ENCODE data around the gene SLC13A4. TPM values are rescaled to one million over a fixed set of nuclear protein-coding genes. Genes with fewer than 3 reads are reported as not detected.
"Not testable (repeated sequence)": the region's sequence is repeated elsewhere in the genome, so short reads cannot be mapped to it uniquely, and the experiment has no call there.

Gene SLC13A4
- total and polyA plus RNA-seq, 2 donors from 2014 or later: not detected

DNA sequence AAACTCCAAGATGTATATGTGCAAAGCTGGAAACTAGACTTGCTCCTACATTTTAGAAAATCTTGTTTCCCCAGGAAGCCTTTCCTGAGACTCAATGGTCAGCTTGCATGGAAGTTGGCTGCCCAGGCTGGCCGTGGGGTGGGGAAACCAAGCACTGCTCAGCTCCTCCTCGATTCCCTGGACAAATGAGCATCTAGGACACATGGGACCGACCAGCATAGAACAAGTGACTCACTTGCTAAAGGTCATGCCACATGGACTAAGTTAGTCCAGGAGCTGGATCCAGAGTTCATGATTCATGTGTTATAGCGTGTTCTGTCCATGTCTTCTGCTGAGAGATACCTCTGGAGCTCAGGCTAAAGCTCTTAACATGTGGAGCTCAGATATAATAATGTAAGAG, 14.4 kb upstream of the SLC13A4 start:
- Histone ChIP-seq H3K4me1 (ENCODE audit: control insufficient read depth in 2 of 3, insufficient read depth in 2 of 3, low read depth in 1 of 3, low read length in 3 of 3) (no peaks in the 10 kb centered on the region), H3K9ac (ENCODE audit: low read length in 3 of 3) (no peak overlapping the region), H3K4me3 (ENCODE audit: low read length in 3 of 3) (no peak overlapping the region), H3K9me3 (ENCODE audit: control insufficient read depth in 2 of 3, insufficient read depth in 1 of 3, low read length in 3 of 3) (no peaks in the 10 kb centered on the region), H3K27me3 (ENCODE audit: control insufficient read depth, insufficient read depth, low read length) (no peaks in the 10 kb centered on the region), H3K36me3 (ENCODE audit: control insufficient read depth in 2 of 3, insufficient read depth in 3 of 3, low read length in 3 of 3) (no peaks in the 10 kb centered on the region), H3K27ac (ENCODE audit: low read depth in 2 of 2, low read length in 2 of 2) (no peak overlapping the region)
- FAIRE-seq: no peak
- intact Hi-C loops (cut with DNase I): no loop called here
- TF ChIP-seq, protein P1, sequence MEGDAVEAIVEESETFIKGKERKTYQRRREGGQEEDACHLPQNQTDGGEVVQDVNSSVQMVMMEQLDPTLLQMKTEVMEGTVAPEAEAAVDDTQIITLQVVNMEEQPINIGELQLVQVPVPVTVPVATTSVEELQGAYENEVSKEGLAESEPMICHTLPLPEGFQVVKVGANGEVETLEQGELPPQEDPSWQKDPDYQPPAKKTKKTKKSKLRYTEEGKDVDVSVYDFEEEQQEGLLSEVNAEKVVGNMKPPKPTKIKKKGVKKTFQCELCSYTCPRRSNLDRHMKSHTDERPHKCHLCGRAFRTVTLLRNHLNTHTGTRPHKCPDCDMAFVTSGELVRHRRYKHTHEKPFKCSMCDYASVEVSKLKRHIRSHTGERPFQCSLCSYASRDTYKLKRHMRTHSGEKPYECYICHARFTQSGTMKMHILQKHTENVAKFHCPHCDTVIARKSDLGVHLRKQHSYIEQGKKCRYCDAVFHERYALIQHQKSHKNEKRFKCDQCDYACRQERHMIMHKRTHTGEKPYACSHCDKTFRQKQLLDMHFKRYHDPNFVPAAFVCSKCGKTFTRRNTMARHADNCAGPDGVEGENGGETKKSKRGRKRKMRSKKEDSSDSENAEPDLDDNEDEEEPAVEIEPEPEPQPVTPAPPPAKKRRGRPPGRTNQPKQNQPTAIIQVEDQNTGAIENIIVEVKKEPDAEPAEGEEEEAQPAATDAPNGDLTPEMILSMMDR (IDR thresholded peaks at IDR 0.05; ENCODE audit: borderline replicate concordance, extremely low read depth, insufficient read depth): no peak
- no peak for DNase-seq

DNA sequence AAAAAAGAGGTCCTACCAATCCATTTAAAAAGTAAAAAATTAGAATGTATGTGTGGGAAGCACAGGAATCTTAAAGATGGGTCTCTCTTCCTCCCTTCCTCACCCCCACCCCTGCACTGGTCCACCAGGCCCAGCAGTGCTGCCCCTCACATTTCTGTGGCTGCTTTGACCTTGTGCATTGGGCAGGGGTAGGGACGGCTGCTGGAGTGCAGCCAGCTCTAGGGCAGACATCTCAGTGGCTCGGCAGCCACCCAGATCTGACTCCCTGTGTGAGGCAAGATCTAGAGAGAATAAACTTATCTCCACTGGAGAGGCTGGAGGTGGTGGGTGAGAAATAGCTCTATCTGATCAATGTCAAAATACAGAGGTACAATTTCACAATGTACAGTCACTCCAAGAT, 13.9 kb upstream of the SLC13A4 start:
- TF ChIP-seq, protein P1 (IDR thresholded peaks at IDR 0.05; ENCODE audit: borderline replicate concordance, extremely low read depth, insufficient read depth): no peak
- H3K9ac ChIP-seq (ENCODE audit: low read length in 3 of 3): no peak overlapping the region
- H3K4me1 ChIP-seq (ENCODE audit: control insufficient read depth in 2 of 3, insufficient read depth in 2 of 3, low read depth in 1 of 3, low read length in 3 of 3): no peaks in the 10 kb centered on the region
- no peak overlapping the region for H3K4me3 ChIP-seq (ENCODE audit: low read length in 3 of 3)
- intact Hi-C loops (cut with DNase I): no loop called here
- H3K27ac ChIP-seq (ENCODE audit: low read depth in 2 of 2, low read length in 2 of 2): no peak overlapping the region
- no peaks in the 10 kb centered on the region for H3K36me3 ChIP-seq (ENCODE audit: control insufficient read depth in 2 of 3, insufficient read depth in 3 of 3, low read length in 3 of 3)
- no peaks in the 10 kb centered on the region for H3K9me3 ChIP-seq (ENCODE audit: control insufficient read depth in 2 of 3, insufficient read depth in 1 of 3, low read length in 3 of 3)
- DNase-seq: no peak
- no peaks in the 10 kb centered on the region for H3K27me3 ChIP-seq (ENCODE audit: control insufficient read depth, insufficient read depth, low read length)
- no peak for FAIRE-seq

DNA sequence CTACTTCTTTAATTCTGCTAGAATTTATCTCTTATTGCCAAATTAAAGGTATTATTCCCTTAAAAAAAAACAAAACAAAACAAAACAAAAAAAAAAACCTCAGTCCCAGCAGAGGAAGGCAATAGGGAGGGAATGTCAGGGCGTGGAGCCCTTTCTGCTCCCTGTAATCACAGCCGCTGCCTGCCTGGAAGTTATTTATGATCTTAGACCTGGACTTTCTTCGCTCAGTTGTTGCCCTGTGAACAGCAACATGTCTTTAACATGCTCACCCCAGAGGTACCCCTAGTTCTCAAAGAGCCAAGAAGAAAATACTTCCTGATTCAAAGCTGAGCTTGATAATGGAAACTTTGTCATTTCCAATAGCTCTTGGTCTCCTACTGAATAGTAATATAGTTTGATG, 12.9 kb upstream of the SLC13A4 start:
- intact Hi-C loops (cut with DNase I): no loop called here
- H3K36me3 ChIP-seq (ENCODE audit: control insufficient read depth in 2 of 3, insufficient read depth in 3 of 3, low read length in 3 of 3): no peaks in the 10 kb centered on the region
- H3K9ac ChIP-seq (ENCODE audit: low read length in 3 of 3): no peak overlapping the region
- H3K27ac ChIP-seq (ENCODE audit: low read depth in 2 of 2, low read length in 2 of 2): no peak overlapping the region
- no peak for FAIRE-seq
- H3K4me1 ChIP-seq (ENCODE audit: control insufficient read depth in 2 of 3, insufficient read depth in 2 of 3, low read depth in 1 of 3, low read length in 3 of 3): no peaks in the 10 kb centered on the region
- H3K27me3 ChIP-seq (ENCODE audit: control insufficient read depth, insufficient read depth, low read length): no peaks in the 10 kb centered on the region
- H3K9me3 ChIP-seq (ENCODE audit: control insufficient read depth in 2 of 3, insufficient read depth in 1 of 3, low read length in 3 of 3): no peaks in the 10 kb centered on the region
- TF ChIP-seq, protein P1 (IDR thresholded peaks at IDR 0.05; ENCODE audit: borderline replicate concordance, extremely low read depth, insufficient read depth): no peak
- no peak for DNase-seq
- H3K4me3 ChIP-seq (ENCODE audit: low read length in 3 of 3): no peak overlapping the region

DNA sequence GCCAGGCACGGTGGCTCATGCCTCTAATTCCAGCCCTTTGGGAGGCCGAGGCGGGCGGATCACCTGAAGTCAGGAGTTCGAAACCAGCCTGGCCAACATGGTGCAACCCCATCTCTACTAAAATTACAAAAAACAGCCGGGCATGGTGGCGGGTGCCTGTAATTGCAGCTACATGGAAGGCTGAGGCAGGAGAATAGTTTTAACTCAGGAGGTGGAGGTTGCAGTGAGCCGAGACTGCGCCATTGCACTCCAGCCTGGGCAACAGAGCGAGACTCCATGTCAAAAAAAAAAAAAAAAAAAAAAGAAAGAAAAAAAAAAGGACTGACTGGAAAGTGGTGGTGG, 9.3 kb upstream of the SLC13A4 start:
- H3K9ac ChIP-seq (ENCODE audit: low read length in 3 of 3); intact Hi-C loops (cut with DNase I); H3K27ac ChIP-seq (ENCODE audit: low read depth in 2 of 2, low read length in 2 of 2); H3K4me1 ChIP-seq (ENCODE audit: control insufficient read depth in 2 of 3, insufficient read depth in 2 of 3, low read depth in 1 of 3, low read length in 3 of 3); DNase-seq; H3K27me3 ChIP-seq (ENCODE audit: control insufficient read depth, insufficient read depth, low read length); FAIRE-seq; H3K36me3 ChIP-seq (ENCODE audit: control insufficient read depth in 2 of 3, insufficient read depth in 3 of 3, low read length in 3 of 3); H3K9me3 ChIP-seq (ENCODE audit: control insufficient read depth in 2 of 3, insufficient read depth in 1 of 3, low read length in 3 of 3); H3K4me3 ChIP-seq (ENCODE audit: low read length in 3 of 3): not testable (repeated sequence)
